Measurements from ENCODE around the gene CDC20B.

The CDC20B gene

GRCh38 chr5:55072666-55073065, 100.3 kb downstream of the CDC20B start:
- H3K27ac ChIP-seq (replicated peaks), result no peak overlapping the region
- no peak for TF ChIP-seq GABPA (IDR thresholded peaks at IDR 0.05; ENCODE audit: low read depth)
- TF ChIP-seq POLR2AphosphoS5 (IDR thresholded peaks at IDR 0.05; ENCODE audit: low read depth), result no peak
- no peak for TF ChIP-seq SPI1 (IDR thresholded peaks at IDR 0.05; ENCODE audit: borderline replicate concordance, low read depth)
- TF ChIP-seq REST (IDR thresholded peaks at IDR 0.05; ENCODE audit: insufficient replicate concordance, low read depth), result no peak
- no peak for TF ChIP-seq CTCF (IDR thresholded peaks at IDR 0.05; ENCODE audit: insufficient read depth, low read length)

GRCh38 chr5:55071413-55071812, 101.6 kb downstream of the CDC20B start:
- no peak for DNase-seq (ENCODE audit: low read depth in 1 of 2, low spot score in 1 of 2)
- no peak overlapping the region for H3K4me3 ChIP-seq (replicated peaks; ENCODE audit: insufficient read depth, low read length)

More at GRCh38 chr5:55072666-55073065, 100.3 kb downstream of the CDC20B start:
- no peak overlapping the region for H3K4me3 ChIP-seq (replicated peaks; ENCODE audit: insufficient read depth, low read length)
- no peak for DNase-seq (ENCODE audit: low read depth in 1 of 2, low spot score in 1 of 2)
- H3K27me3 ChIP-seq (ENCODE audit: insufficient read depth, poor library complexity, severe bottlenecking), result no peaks in the 10 kb centered on the region

GRCh38 chr5:55070968-55071367, 102.0 kb downstream of the CDC20B start:
- no peak for TF ChIP-seq POLR2AphosphoS5 (IDR thresholded peaks at IDR 0.05; ENCODE audit: low read depth)
- no peaks in the 10 kb centered on the region for H3K27me3 ChIP-seq (ENCODE audit: insufficient read depth, poor library complexity, severe bottlenecking)
- H3K4me3 ChIP-seq (replicated peaks; ENCODE audit: insufficient read depth, low read length), result no peak overlapping the region
- no peak for DNase-seq (ENCODE audit: low read depth in 1 of 2, low spot score in 1 of 2)
- H3K27ac ChIP-seq (replicated peaks), result no peak overlapping the region

More at GRCh38 chr5:55071413-55071812, 101.6 kb downstream of the CDC20B start:
- H3K27me3 ChIP-seq (ENCODE audit: insufficient read depth, poor library complexity, severe bottlenecking), result no peaks in the 10 kb centered on the region
- no peak overlapping the region for H3K27ac ChIP-seq (replicated peaks)
- TF ChIP-seq POLR2AphosphoS5 (IDR thresholded peaks at IDR 0.05; ENCODE audit: low read depth), result no peak
- TF ChIP-seq SPI1 (IDR thresholded peaks at IDR 0.05; ENCODE audit: borderline replicate concordance, low read depth), result no peak
- TF ChIP-seq GABPA (IDR thresholded peaks at IDR 0.05; ENCODE audit: low read depth), result no peak
- no peak for TF ChIP-seq REST (IDR thresholded peaks at IDR 0.05; ENCODE audit: insufficient replicate concordance, low read depth)
- no peak for TF ChIP-seq CTCF (IDR thresholded peaks at IDR 0.05; ENCODE audit: insufficient read depth, low read length)

- H3K27me3 ChIP-seq (ENCODE audit: insufficient read depth, poor library complexity, severe bottlenecking), result no peaks in the 10 kb centered on the region
- DNase-seq (ENCODE audit: low read depth in 1 of 2, low spot score in 1 of 2), result no peak
- no peak for TF ChIP-seq REST (IDR thresholded peaks at IDR 0.05; ENCODE audit: insufficient replicate concordance, low read depth)
- TF ChIP-seq CTCF (IDR thresholded peaks at IDR 0.05; ENCODE audit: insufficient read depth, low read length), result no peak
- H3K27ac ChIP-seq (replicated peaks), result no peak overlapping the region
- H3K4me3 ChIP-seq (replicated peaks; ENCODE audit: insufficient read depth, low read length), result no peak overlapping the region
These were observed 106.7 kb downstream of the CDC20B start for GRCh38 chr5:55066277-55066676.
